HTERT RPE-1 (cell line): ENCODE data around the gene THOC6.

ENCODE experiments used
- in situ Hi-C: fragments of 300-500 bp; cut with MboI; formaldehyde crosslinking; loops from 4 replicates; pipeline ENCODE4 v1.14.3; 2020; ENCODE audit warnings: low sequenced_read_pairs

The THOC6 gene

DNA sequence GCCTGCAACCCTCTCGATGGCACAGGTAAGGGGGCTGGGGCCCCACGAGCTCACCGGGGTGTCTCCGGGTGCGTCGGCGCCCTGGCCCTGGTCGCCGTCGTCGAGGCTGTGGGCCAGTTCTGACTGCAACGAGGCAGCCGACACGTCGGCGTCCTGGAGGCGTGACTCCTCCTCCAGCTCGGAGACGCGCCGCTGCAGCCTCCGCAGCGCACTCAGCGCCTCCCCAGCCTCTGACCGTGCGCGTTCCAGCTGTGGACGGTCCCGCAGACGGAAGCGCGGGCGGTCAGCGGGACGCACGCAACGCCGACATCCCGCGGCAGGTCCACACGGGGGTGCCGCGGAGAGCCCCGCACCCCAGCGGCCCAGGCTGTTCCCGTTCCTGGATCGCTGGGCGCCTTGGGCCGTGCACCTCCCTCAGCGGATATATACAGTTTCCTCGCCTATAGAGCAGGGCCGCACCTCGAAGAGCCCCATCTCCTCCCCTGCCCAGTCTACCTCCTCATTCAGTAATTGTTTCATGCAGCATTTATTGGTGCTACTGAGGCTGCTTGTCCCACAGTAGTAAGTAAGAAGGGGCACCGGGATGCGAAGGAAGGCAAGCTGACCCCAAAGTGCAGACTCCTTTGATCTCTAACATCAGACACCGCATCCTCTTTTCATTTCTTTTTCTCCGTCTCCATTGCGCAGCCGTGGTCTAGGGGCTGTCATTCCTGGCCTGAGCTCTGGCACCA lies 5.8 kb downstream of the THOC6 start:
- in situ Hi-C loops = no loop called here

DNA sequence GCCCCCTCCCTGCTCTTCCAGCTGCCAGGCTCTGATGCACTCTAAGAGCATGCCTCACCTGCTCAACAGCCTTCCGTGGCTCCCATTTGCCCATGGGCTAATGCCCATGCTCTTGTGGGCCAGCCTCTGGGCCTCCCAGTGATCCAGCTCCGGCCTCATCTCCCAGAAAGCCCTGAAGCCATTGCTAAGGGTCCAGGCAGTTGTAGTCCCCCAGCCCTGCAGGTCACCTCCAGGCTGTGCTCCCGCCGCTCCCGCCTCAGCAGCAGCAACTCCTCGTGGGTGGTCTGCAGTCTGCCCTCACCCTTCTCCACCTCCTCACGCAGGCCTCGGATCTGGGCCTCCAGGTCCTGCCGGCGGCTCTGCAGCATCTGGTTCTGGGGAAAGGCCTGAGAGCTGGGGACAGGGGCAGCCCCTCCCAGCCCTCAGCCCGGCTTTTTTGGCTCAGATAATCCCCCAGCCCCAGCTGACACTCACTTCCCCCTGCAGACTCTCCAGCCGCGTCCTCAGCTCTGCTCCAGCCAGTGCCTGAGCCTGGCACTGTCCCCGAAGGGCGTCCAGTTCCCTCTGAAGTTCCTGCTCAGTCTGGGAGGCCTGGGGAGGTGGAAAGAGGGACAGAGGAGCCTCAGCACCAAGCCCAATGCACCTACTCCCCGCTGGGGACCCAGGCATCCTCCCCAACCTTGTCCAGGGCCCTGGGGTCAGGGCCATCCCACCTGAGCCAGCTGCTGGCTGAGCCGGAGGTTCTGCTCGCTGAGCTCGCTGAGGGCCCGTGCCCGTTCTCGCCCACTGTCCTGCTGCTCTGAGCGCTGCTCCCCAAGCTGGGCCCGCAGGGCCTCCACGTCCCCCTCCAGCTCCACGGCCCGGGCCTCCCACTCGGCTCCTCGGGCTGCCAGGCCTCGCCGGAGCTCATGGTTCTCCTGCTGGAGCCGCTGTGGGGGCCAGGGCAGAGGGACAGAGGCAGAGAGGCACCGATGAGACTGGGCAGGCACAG lies 6.7 kb downstream of the THOC6 start:
- in situ Hi-C loops = no loop called here

DNA sequence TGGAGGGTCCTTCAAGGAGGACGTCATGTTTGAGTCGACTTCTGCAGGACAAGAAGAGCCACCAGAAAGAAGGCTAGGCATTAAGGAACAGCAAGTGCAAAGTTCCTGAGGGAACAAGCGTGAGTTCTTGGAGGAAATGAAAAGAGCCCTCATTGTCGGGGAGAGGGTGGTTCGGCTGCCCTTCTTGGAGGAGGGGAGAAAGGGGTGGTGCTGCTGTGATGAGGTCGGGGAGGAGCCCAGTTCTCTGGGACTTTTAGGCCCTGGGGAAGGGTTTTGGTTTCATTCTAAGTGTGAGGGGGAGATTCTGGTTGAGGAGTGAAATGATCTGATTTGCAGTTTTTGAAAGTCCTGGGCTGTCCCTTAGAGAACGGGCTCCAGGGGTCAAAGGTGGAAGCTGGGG lies 8.8 kb downstream of the THOC6 start:
- in situ Hi-C loops = no loop called here

DNA sequence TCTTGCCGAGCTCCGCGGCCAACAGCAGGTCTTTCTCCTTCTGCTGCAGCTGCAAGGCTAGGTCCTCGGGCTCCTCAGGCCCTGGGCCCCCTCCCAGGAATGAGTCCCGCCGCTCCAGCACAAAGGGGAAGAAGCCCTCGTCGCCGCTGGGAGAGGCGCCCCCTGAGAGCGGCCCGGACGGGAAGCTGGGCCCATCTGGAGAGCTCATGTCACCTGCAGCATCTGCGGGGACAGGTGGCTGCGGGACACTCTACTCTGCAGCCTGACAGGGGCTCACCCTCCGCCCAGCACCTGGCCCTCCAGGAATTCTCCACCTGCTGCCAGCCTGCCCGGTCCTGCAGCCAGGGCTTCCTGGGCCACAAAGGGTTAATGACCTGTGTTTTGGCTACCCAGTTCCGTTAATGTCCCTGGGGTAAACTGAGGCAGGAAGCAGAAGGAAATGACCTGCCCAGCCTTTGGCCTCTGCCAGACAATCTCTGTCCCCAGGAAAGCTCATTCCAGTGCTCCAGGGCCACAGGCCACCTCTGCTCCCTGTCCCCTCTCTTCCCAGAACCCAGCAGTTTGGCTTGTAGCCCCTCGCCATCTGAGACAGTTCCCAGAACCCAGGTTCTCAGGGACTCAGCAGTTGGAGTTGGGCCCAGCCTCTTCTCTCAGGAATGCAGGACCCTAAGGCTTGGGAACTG lies 11.6 kb downstream of the THOC6 start:
- in situ Hi-C loops = no loop called here

DNA sequence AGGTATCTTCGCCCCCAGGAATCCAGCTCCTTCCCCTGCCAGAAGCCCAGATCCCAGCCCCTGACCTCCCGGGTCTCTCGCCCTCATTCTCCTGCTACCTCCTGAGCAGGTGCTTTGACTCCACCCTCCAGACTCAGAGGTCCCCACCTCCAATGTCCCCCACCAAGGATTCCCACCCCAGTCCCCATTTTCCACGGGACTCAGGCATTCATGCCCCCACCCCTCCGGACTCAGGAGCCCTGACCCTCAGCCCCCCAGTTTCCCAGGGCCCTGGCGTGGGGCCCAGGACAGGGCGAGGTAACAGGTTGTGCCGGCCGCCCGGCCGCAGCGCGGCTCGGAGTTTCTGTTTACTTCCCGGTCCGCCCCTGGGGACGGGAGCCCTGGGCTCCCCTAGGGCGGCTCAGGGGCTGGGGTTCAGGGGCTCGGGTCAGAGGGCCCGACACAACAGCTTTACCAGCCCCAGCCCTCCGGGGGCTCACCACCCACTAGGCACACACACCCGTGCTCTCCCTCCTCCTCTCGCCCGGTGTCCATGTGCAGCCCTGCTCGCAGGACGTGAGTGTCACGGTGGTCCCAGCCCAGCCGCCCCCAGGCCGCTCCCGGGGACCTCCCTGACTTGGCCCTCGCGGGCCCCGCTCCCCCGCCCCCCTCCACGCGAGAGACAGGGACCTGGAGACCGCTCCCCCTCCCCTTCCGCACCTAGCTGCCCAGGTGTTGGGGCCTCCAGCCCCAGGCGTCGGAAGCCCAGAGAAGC lies 12.3 kb downstream of the THOC6 start:
- in situ Hi-C loops = no loop called here

DNA sequence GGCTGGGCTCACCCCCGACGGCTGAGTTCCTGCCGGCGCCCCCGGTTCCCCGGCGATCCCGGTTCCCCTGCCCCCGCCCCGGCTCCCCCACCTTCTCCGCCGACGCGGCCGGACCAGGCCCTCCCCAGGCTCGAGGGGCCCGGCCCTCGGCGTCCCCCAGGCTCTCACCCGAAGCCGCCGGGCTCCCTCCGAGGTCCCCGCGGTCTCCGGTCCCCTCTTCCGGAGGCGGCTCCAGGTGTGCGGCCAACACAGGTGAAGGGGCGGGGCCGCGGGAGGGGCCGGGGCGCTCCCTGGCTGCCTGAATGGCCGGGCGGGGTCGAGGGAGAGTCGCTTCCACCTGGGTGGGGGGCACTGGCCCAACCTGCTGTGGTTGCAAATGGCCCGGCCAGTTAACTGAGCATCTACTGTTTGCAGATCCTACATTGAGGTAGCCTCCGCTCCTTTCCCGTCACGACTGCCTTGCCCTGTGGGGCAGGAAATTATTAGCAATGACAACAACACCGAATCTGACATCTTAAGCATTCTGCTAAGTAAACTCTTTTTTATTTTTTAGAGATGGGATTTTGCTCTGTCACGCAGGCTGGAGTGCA lies 13.0 kb downstream of the THOC6 start, which contains the start of gene BICDL2:
BICDL2 (minus strand) TSS at position 219 of the 590 bp plus-strand sequence. CDS start 1,448 bp downstream, outside the sequence.
- in situ Hi-C loops = no loop called here

DNA sequence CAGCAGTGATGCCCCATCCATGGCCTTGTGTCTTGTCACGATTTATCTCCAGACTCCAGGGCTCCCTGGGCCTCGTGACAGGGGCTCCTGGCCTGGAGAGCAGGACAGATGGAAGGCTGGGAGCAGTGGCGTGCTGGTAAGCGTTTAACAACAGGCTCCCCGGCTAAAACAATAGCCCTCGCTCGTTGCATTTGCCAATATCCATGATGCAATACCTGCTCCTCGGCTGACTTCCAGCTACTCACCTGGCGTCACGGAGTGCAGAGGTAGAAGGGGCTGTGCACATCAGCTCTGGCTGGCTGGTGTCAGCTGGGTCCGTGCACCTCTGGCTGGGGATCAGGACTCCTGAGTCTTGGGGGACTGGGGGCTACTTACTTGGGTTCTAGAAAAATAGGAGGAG lies 14.4 kb downstream of the THOC6 start:
- in situ Hi-C loops = no loop called here

DNA sequence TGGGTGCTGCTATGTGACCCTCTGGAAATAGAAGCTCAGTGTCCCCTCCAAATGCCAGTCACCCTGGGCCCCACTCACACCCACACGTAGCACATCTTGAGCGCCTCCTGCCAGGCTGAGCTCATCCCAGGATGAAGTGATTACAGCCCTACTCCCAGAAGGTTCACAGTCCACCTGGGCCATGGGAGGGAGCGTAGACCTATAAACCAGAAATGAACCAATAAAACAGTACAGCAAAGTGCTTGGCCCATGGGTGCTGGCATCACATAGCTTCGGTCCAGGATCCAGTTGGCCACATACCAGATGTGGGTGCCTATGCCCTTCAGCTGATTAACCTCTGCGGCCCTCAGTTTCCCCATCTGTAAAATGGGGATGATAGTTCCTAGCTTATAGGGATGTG lies 15.1 kb downstream of the THOC6 start:
- in situ Hi-C loops = no loop called here

DNA sequence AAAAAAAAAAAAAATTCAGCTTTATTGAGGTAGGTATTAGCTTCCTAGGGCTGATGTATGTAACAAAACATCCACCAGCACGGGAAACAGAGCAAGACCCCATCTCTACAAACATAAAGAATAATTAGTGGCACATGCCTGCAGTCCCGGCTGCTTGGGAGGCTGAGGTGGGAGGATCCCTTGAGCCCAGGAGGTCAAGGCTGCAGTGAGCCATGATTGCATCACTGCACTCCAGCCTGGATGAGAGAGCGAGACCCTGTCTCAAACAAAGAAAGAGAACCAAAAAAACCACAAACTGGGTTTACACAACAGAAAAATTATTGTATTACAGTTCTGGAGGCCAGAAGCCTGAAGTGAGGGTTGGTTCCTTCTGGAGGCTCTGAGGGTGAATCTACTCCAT lies 18.5 kb downstream of the THOC6 start:
- in situ Hi-C loops = no loop called here

DNA sequence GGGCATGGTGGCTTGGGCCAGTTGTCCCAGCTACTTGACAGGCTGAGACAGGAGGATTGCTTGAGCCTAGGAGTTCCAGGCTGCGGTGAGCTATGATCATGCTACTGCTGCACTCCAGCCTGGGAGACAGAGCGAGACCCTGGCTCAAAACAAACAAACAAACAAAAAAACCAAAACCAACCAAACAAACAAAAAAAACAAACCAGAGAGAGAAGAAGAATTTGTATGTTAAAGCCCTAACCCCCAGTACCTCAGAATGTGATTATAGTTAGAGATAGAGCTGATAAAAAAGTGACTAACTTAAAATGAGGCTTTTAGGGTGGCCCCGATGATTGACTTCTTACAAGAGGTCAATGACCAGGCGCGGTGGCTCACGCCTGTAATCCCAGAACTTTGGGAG lies 20.9 kb downstream of the THOC6 start:
- in situ Hi-C loops = no loop called here

DNA sequence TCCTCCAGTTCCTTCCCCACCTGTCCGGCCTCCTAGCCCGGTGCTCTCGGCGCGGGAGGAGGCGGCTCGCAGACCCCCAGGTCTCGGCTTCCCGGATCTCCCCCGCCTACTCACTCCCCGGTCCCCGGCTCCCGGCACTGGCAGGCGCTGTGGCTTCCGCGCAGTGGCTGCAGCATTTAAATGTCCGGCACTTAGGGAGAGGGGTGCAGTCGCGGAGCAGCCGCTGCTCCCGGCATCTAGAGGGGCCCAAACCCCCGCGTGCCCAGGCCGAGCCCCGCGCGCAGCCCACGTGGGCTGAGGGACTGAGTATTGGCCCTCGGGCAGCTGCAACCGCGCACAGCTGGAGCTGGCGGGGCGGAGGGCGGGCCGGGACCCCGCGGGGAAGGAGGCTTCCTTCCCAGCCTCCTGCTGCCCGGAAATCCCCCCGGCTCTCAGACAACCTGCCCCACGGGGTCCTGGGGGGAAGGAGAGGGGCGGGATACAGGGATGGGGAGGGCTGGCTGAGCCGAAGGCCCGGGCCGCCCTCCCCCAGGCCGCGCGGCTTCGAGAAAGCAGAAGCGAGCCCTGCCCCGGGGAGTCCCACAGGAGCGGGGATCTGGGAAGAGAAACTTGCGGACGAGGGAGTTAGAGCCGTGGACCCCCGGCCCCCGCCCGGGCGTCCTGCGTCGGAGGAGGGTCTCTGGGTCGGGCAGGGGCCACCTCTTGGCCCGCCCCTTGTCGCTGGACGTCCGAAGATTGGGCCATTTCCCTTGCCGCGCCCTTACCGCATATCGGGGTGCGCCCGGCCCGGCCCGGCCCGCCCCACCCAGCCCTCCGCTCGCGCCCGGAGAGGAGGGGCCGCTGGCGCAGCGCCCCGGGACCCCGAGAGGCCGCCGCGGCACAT lies 22.2 kb downstream of the THOC6 start, which contains the start of gene MMP25:
MMP25 (plus strand) TSS at position 804 of the 883 bp plus-strand sequence. CDS start 357 bp downstream, outside the sequence.
- in situ Hi-C loops = no loop called here

DNA sequence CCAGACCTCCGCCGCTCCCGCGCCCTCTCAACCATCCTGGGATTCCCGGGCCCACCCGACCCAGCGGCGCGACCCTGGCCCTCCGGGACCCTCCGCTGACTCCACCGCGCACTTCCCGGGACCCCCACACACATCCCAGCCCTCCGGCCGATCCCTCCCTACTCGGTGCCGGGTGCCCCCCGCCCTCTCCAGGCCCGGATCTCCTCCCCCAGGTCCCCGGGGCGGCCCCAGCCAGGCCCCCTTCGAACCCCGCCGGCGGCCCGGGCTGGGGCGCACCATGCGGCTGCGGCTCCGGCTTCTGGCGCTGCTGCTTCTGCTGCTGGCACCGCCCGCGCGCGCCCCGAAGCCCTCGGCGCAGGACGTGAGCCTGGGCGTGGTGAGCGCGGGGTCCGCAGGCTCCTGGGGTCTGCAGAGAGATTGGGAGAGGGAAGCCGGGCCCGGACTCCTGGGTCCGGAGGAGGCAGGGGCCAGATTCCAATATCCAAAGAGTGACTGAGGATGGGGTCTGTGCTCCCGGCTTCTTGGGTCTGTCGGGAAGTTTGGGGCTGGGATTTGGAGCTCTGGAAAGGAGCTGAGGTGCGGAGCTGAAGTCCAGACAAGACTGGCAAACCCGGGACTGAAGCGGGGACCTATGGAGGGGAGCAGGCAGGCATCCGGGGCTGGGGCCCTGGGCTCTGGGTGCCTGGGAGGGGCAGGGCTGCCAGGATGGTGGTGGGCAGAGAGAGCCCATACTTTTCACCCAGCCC lies 23.0 kb downstream of the THOC6 start:
- in situ Hi-C loops = no loop called here

DNA sequence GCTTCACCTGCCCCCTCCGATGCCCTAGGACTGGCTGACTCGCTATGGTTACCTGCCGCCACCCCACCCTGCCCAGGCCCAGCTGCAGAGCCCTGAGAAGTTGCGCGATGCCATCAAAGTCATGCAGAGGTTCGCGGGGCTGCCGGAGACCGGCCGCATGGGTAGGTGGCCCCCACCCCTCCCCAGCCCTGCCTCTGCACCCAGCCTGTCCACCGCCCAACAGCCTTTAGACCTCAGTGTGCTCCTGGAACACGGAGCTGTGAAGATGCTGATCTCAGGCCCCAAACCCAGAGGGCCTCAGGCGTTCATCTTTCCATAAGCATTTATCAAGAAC lies 23.5 kb downstream of the THOC6 start:
- in situ Hi-C loops = no loop called here

DNA sequence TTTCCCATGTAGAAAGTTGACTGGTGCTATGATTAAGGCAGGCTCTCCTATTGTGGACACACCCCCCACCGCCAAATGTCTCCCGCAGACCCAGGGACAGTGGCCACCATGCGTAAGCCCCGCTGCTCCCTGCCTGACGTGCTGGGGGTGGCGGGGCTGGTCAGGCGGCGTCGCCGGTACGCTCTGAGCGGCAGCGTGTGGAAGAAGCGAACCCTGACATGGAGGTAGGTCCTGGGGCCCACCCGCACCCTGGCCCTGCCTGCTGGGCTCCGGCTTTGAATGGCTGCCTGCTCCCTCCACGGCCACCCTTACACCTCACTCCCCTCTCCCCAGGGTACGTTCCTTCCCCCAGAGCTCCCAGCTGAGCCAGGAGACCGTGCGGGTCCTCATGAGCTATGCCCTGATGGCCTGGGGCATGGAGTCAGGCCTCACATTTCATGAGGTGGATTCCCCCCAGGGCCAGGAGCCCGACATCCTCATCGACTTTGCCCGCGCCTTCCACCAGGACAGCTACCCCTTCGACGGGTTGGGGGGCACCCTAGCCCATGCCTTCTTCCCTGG lies 26.2 kb downstream of the THOC6 start:
- in situ Hi-C loops = no loop called here

DNA sequence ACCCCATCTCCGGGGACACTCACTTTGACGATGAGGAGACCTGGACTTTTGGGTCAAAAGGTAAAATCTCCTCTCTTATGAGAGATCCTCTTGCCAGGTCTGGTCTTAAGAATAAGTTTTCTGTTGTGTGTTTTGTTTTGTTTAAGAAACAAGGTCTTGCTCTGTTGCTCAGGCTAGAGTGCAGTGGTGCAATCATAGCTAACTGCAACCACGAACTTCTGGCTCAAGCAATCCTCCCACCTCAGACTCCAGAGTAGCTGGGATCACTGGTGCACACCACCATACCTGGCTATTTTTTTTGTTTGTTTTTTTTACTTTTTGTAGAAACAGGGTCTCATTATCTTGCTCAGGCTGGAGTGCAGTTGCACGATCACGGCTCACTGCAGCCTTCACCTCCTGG lies 26.7 kb downstream of the THOC6 start:
- in situ Hi-C loops = no loop called here

DNA sequence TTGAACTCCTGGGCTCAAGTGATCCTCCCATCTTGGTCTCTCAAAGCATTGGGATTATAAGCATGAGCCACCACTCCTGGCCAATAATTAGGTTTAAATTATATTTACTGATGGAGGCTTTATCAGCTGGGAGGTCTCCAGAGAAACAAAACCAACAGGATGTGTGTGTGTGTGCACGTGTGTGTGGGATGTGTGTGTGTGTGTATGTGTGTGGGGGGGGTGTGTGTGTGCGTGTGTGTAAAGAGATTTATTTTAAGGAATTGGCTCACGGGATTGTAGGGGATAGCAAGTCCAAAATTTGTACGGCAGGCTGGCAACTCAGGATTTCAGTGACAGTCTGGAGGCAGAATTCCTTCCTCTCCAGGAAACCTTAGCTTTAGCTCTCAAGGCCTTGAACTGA lies 27.2 kb downstream of the THOC6 start:
- in situ Hi-C loops = no loop called here

DNA sequence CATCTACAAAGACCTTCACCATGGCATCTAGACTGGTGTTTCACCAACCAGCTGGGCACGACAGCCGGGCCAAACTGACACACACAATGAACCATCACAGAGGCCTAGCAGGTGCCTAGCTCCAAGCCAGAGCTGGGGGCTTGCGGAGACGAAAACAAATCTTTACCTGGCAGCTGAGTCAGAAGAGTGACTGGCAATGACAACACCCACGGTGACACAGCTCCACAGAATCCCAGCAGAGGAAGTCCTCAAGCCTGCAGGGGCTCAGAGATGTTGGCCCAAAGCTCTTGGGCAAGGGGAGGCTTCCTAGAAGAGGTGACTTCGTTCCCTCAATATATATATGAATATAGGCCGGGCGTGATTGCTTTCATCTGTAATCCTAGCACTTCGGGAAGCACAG lies 27.7 kb downstream of the THOC6 start:
- in situ Hi-C loops = no loop called here
